Right atrium auricular region (tissue), 2 donors: ENCODE measurements around the gene DHX8. TPM values are rescaled to one million over a fixed set of nuclear protein-coding genes. Genes with fewer than 3 reads are reported as not detected.
"Not testable (repeated sequence)": the region's sequence is repeated elsewhere in the genome, so short reads cannot be mapped to it uniquely, and the experiment has no call there.

Experiments
- DNase-seq: peaks from one replicate; pipeline ENCODE4 v3.0.0-alpha.2; 2019; ENCODE audit warnings: low spot score
- H3K27ac ChIP-seq, 2 donors: fragments of 200-600 bp; sonication (generic); 1 replicate in 1 of 2; 2 replicates in 1 of 2; pipeline ENCODE4 v1.5.1; 2016 to 2019
- H3K27me3 ChIP-seq, 2 donors: fragments of 200-600 bp; sonication (generic); one replicate each; pipeline versions ENCODE4 v1.5.1 to v1.6.0; 2017 to 2019
- H3K36me3 ChIP-seq: fragments of 200-600 bp; sonication (generic); one replicate; pipeline ENCODE4 v1.5.1; 2016
- H3K4me1 ChIP-seq, 2 donors: fragments of 200-600 bp; sonication (generic); one replicate each; pipeline versions ENCODE4 v1.5.1 to v1.6.0; 2017 to 2019
- H3K4me3 ChIP-seq, 2 donors: fragments of 200-600 bp; sonication (generic); 1 replicate in 1 of 2; 2 replicates in 1 of 2; pipeline ENCODE4 v1.5.1; 2017 to 2019; ENCODE audit warnings: mild to moderate bottlenecking in 1 of 2, moderate library complexity in 1 of 2
- H3K9me3 ChIP-seq, 2 donors: fragments of 200-600 bp; sonication (generic); one replicate each; pipeline ENCODE4 v1.5.1; 2019
- total RNA-seq, 2 donors: library from RNA; depleted of rRNA; stranded (reverse); fragments of >200 nt; gene quantifications; one replicate each; pipeline ENCODE4 v1.1.0, GENCODE V29; 2016
- TF ChIP-seq, protein P1 (sequence below), 2 donors: fragments of 200-600 bp; sonication (generic); IDR thresholded peaks; one replicate each; pipeline ENCODE4 v1.5.1; 2019; ENCODE audit warnings: antibody characterized with exemption in 2 of 2

Gene DHX8
- total RNA-seq, 2 donors from 2014 or later, result 18.5 to 26.1 TPM

DNA sequence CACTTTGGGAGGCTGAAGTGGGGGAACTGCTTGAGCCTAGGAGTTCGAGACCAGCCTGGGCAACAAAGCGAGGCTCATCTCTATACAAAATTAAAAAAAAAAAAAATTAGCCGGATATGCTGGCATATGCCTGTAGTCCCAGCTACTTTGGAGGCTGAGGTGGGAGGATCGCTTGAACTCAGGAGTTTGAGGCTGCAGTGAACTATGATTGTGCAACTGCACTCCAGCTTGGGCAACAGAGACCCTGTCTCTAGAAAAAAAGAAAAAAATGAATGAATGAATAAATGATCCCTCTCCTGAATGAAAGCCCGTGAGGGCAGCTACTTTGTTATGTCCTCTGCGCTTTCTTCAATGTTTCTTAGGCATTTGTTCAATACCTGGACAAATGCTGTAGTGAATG, 27.7 kb upstream of the DHX8 start:
- no peak overlapping the region for H3K27ac ChIP-seq

DNA sequence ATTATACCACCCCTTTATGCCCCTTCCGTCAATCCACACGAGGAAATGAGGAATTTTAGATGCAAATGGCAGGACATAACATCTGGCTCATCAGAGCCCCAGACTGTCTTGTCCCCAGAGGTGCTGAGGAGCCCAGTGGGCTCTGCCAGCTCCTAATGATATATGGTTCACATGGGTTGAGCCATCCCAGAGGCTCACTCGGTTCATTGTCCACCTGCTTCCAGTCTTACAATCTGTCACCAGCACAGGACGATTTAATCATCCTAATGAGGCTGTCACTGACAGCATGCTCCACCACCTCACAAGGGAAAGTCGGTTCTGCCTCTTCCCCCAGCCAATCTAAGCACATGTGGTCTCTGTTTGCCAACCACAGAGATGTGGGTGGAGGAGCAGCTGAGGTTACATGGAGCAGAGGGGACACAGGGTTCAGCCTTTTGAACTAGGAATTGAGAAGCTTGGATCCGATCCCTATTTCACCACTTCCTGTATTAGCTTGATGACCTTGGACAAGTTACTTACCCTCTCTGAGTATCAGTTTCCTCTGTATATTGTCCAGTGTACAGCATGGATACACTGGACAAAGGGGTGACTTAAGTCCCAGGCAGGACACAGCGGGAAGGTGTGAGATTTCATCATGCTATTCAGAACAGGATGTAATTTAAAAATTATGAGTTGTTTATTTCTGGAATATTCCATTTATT, 27.0 kb upstream of the DHX8 start:
- TF ChIP-seq, protein P1, sequence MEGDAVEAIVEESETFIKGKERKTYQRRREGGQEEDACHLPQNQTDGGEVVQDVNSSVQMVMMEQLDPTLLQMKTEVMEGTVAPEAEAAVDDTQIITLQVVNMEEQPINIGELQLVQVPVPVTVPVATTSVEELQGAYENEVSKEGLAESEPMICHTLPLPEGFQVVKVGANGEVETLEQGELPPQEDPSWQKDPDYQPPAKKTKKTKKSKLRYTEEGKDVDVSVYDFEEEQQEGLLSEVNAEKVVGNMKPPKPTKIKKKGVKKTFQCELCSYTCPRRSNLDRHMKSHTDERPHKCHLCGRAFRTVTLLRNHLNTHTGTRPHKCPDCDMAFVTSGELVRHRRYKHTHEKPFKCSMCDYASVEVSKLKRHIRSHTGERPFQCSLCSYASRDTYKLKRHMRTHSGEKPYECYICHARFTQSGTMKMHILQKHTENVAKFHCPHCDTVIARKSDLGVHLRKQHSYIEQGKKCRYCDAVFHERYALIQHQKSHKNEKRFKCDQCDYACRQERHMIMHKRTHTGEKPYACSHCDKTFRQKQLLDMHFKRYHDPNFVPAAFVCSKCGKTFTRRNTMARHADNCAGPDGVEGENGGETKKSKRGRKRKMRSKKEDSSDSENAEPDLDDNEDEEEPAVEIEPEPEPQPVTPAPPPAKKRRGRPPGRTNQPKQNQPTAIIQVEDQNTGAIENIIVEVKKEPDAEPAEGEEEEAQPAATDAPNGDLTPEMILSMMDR (IDR thresholded peaks at IDR 0.05), result no peak
- DNase-seq, result peak; percentile 65

More for the DNA sequence above, 27.7 kb upstream of the DHX8 start:
- Histone ChIP-seq H3K36me3 (no peaks in the 10 kb centered on the region), H3K4me1 (peaks cover 0 to 19% of the 10 kb centered on the region in 2 donors), H3K27me3 (no peaks in the 10 kb centered on the region), H3K9me3 (no peaks in the 10 kb centered on the region), H3K4me3 (no peak overlapping the region)
- TF ChIP-seq, protein P1 (IDR thresholded peaks at IDR 0.05), result no peak
- DNase-seq, result no peak

DNA sequence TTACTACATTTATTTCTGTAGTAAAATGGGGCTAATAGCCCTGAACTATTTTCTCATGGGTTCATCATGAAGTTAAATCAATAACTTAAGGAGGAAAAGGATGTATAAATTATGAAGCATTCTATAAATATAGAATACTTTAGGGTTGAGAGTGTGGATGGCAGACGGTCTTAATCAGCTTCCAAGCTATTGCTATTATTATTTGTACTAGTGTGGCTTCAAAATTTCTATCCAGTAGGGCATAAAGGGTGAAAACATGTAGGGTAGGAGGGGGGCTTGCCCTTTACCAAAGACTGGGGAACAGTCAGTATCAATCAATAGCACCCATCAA, 26.4 kb upstream of the DHX8 start:
- TF ChIP-seq, protein P1 (IDR thresholded peaks at IDR 0.05), result no peak
- no peak for DNase-seq
- Histone ChIP-seq H3K4me3 (no peak overlapping the region), H3K4me1 (peaks cover 0 to 19% of the 10 kb centered on the region in 2 donors), H3K36me3 (no peaks in the 10 kb centered on the region), H3K27me3 (no peaks in the 10 kb centered on the region), H3K27ac (peak overlapping the region in 1 of 2 donors; percentile 12), H3K9me3 (no peaks in the 10 kb centered on the region)

More for the DNA sequence above, 27.0 kb upstream of the DHX8 start:
- peaks cover 0 to 19% of the 10 kb centered on the region in 2 donors for H3K4me1 ChIP-seq
- H3K36me3 ChIP-seq, result no peaks in the 10 kb centered on the region
- no peaks in the 10 kb centered on the region for H3K27me3 ChIP-seq
- no peaks in the 10 kb centered on the region for H3K9me3 ChIP-seq
- H3K4me3 ChIP-seq, result no peak overlapping the region
- H3K27ac ChIP-seq, result peak overlapping the region in 1 of 2 donors; percentile 20

DNA sequence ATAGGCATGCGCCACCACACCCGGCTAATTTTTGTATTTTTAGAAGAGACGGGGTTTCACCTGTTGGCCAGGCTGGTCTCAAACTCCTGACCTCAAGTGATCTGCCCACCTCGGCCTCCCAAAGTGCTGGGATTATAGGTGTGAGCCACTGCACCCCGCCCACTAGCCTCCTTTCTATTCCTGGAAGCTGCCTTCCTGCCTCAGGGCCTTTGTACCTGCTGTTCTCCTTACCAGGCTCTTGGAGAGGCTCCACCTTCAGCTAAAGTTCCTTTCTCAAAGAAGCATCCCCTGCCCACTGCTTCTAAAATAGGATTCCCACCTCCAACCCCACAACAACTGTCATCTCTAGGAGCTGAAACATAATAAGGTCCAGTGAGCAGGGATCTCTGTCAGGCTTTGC, 23.9 kb upstream of the DHX8 start:
- not testable (repeated sequence) for H3K27me3 ChIP-seq, H3K36me3 ChIP-seq, H3K27ac ChIP-seq, DNase-seq, H3K4me3 ChIP-seq, H3K9me3 ChIP-seq
- peaks cover 0 to 19% of the 10 kb centered on the region in 2 donors for H3K4me1 ChIP-seq

DNA sequence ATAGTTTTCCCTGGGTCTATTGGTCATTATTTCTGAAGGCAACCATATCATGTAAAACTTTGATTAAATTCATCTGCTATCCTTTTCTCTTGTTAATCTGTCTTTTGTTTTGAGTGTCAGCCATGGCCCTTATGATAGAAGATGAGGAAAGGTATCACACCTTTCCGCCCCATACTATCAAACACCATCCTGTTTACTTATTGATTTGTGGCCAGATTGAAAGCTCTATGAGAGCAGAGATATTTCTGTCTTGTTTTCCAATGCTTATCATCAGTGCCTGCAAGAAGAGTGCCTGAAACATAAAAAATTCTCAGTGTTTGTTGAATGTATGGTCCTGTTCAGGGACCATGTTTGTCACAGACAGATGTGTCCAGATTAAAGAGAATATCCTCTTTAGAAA, 22.6 kb upstream of the DHX8 start:
- TF ChIP-seq, protein P1 (IDR thresholded peaks at IDR 0.05), result no peak
- no peak overlapping the region for H3K27ac ChIP-seq
- H3K9me3 ChIP-seq, result no peaks in the 10 kb centered on the region
- no peak for DNase-seq
- no peaks in the 10 kb centered on the region for H3K27me3 ChIP-seq
- no peak overlapping the region for H3K4me3 ChIP-seq
- peaks cover 0 to 16% of the 10 kb centered on the region in 2 donors for H3K4me1 ChIP-seq
- H3K36me3 ChIP-seq, result no peaks in the 10 kb centered on the region

DNA sequence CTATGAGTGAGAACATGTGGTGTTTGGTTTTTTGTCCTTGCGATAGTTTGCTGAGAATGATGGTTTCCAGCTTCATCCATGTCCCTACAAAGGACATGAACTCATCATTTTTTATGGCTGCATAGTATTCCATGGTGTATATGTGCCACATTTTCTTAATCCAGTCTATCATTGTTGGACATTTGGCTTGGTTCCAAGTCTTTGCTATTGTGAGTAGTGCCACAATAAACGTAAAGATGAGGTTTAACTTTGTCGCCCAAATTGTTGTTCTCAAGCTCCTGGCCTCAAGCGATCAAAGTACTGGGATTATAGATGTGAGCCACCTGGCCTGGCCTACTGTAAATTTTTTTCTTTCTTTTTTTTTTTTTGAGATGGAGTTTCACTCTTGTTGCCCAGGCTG, 21.2 kb upstream of the DHX8 start:
- not testable (repeated sequence) for H3K36me3 ChIP-seq, DNase-seq, H3K4me3 ChIP-seq, H3K27me3 ChIP-seq, H3K9me3 ChIP-seq, H3K27ac ChIP-seq, H3K4me1 ChIP-seq

DNA sequence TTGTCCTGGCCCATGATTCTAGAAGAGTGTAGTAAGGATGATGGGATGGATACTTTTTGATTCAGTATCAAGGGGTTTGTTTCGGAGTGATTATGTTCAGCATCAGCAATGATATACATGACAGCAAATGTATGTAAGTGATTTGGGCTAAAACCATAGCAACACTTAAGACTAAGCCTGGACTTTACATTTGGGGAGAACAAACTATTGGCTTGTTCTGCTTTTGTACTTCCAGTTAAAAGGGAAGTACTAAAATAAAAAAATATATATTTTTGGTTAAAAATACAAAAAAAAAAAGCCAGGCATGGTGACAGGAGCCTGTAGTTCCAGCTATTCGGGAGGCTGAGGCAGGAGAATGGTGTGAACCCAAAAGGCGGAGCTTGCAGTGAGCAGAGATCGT, 20.5 kb upstream of the DHX8 start:
- Histone ChIP-seq H3K27ac (no peak overlapping the region), H3K27me3 (no peaks in the 10 kb centered on the region), H3K4me3 (no peak overlapping the region), H3K4me1 (no peaks in the 10 kb centered on the region), H3K36me3 (no peaks in the 10 kb centered on the region), H3K9me3 (no peaks in the 10 kb centered on the region)
- TF ChIP-seq, protein P1 (IDR thresholded peaks at IDR 0.05), result no peak
- no peak for DNase-seq
